GM08714 (cell line): Measurements from ENCODE around the gene ZFAND6.
"Not testable (repeated sequence)": the region's sequence is repeated elsewhere in the genome, so short reads cannot be mapped to it uniquely, and the experiment has no call there.

ENCODE experiments used
- H3K4me3 ChIP-seq: fragments of 200-500 bp; sonication (Bioruptor generic); 2 replicates; pipeline ENCODE4 v1.5.1; 2014; ENCODE audit warnings: mild to moderate bottlenecking, low read length, inconsistent platforms
- ZNF274 ChIP-seq: IDR thresholded peaks from 2 replicates; pipeline ENCODE4 v1.6.1; 2012; ENCODE audit warnings: mild to moderate bottlenecking, low read depth, low read length

ZFAND6 gene

GRCh38 chr15:80099241-80099640 is 39.8 kb downstream of the ZFAND6 start:
- no peak for TF ChIP-seq ZNF274
- H3K4me3 ChIP-seq: peak overlapping the region; percentile 33

- peak overlapping the region; percentile 33; the same call in 1 of the 2 replicates for H3K4me3 ChIP-seq
These were observed 40.2 kb downstream of the ZFAND6 start for GRCh38 chr15:80099662-80100061.

GRCh38 chr15:80100247-80100646 is 40.8 kb downstream of the ZFAND6 start:
- no peak overlapping the region for H3K4me3 ChIP-seq
- no peak for TF ChIP-seq ZNF274

- no peak overlapping the region for H3K4me3 ChIP-seq
- TF ChIP-seq ZNF274: no peak
These were observed 45.7 kb downstream of the ZFAND6 start for GRCh38 chr15:80105193-80105592.

GRCh38 chr15:80105595-80105994 is 46.1 kb downstream of the ZFAND6 start:
- H3K4me3 ChIP-seq: no peak overlapping the region
- no peak for TF ChIP-seq ZNF274

GRCh38 chr15:80106051-80106450 is 46.6 kb downstream of the ZFAND6 start:
- no peak for TF ChIP-seq ZNF274
- H3K4me3 ChIP-seq: no peak overlapping the region

GRCh38 chr15:80107204-80107603 is 47.7 kb downstream of the ZFAND6 start:
- no peak overlapping the region for H3K4me3 ChIP-seq
- TF ChIP-seq ZNF274: no peak

GRCh38 chr15:80107774-80108173 is 48.3 kb downstream of the ZFAND6 start:
- no peak overlapping the region for H3K4me3 ChIP-seq
- no peak for TF ChIP-seq ZNF274

GRCh38 chr15:80109388-80109787 is 49.9 kb downstream of the ZFAND6 start:
- no peak overlapping the region for H3K4me3 ChIP-seq
- no peak for TF ChIP-seq ZNF274

GRCh38 chr15:80110920-80111319 is 51.4 kb downstream of the ZFAND6 start:
- TF ChIP-seq ZNF274: no peak

GRCh38 chr15:80114114-80114513 is 54.6 kb downstream of the ZFAND6 start:
- no peak for TF ChIP-seq ZNF274
- no peak overlapping the region for H3K4me3 ChIP-seq

More at GRCh38 chr15:80110920-80111319, 51.4 kb downstream of the ZFAND6 start:
- no peak overlapping the region for H3K4me3 ChIP-seq

GRCh38 chr15:80115021-80115420 is 55.5 kb downstream of the ZFAND6 start:
- H3K4me3 ChIP-seq: no peak overlapping the region
- no peak for TF ChIP-seq ZNF274

GRCh38 chr15:80118956-80119355 is 59.5 kb downstream of the ZFAND6 start:
- H3K4me3 ChIP-seq: no peak overlapping the region
- no peak for TF ChIP-seq ZNF274

- TF ChIP-seq ZNF274: no peak
- no peak overlapping the region for H3K4me3 ChIP-seq
These were observed 61.2 kb downstream of the ZFAND6 start for GRCh38 chr15:80120636-80121035.

GRCh38 chr15:80121546-80121945 is 62.1 kb downstream of the ZFAND6 start:
- no peak for TF ChIP-seq ZNF274
- H3K4me3 ChIP-seq: no peak overlapping the region

GRCh38 chr15:80123034-80123433 is 63.6 kb downstream of the ZFAND6 start:
- no peak for TF ChIP-seq ZNF274
- H3K4me3 ChIP-seq: no peak overlapping the region

- H3K4me3 ChIP-seq: not testable (repeated sequence)
These were observed 67.8 kb downstream of the ZFAND6 start for GRCh38 chr15:80127253-80127652.
